GM12892 (cell line): Measurements from ENCODE around the gene FHOD1.

Experiments used
- POLR2A ChIP-seq: IDR thresholded peaks from 2 replicates; pipeline ENCODE4 v1.6.1; 2011; ENCODE audit warnings: low read depth, low read length, control low read depth
- POLR2AphosphoS5 ChIP-seq: IDR thresholded peaks from 2 replicates; pipeline ENCODE4 v1.6.1; 2011; ENCODE audit warnings: low read depth, low read length, control low read depth

GRCh38 chr16:67185651-67186134, 61.6 kb downstream of the FHOD1 start:
- no peak for TF ChIP-seq POLR2A
- TF ChIP-seq POLR2AphosphoS5: no peak
